GM18517 (cell line): ENCODE data around the gene PTPRO.
A peak's percentile ranks its signal among the peaks of the same experiment; 100 is the strongest.

Source experiments
- ATAC-seq: cut with Tn5 transposase; IDR thresholded peaks from one replicate; pipeline ENCODE4 v1.9.1; 2021; ENCODE audit warnings: mild to moderate bottlenecking, moderate library complexity; ENCODE audit not compliant: unreplicated experiment

PTPRO gene

GRCh38 chr12:15443611-15444010 is 121.3 kb downstream of the PTPRO start:
- no peak for ATAC-seq

GRCh38 chr12:15444523-15444922 is 122.2 kb downstream of the PTPRO start:
- ATAC-seq, result no peak

GRCh38 chr12:15446807-15447206 is 124.5 kb downstream of the PTPRO start:
- ATAC-seq, result no peak

GRCh38 chr12:15453613-15454012 is 131.3 kb downstream of the PTPRO start:
- ATAC-seq, result peak; percentile 63

- ATAC-seq, result no peak
Observed at GRCh38 chr12:15458008-15458407, 135.7 kb downstream of the PTPRO start.

GRCh38 chr12:15468911-15469310 is 146.6 kb downstream of the PTPRO start:
- no peak for ATAC-seq

GRCh38 chr12:15469356-15469755 is 147.0 kb downstream of the PTPRO start:
- ATAC-seq, result no peak

- no peak for ATAC-seq
Observed at GRCh38 chr12:15472036-15472435, 149.7 kb downstream of the PTPRO start.

- ATAC-seq, result no peak
Observed at GRCh38 chr12:15474766-15475165, 152.5 kb downstream of the PTPRO start.

GRCh38 chr12:15477761-15478160 is 155.5 kb downstream of the PTPRO start:
- ATAC-seq, result no peak

GRCh38 chr12:15481846-15482245 is 159.5 kb downstream of the PTPRO start:
- no peak for ATAC-seq

GRCh38 chr12:15485466-15485865 is 163.2 kb downstream of the PTPRO start:
- ATAC-seq, result no peak

GRCh38 chr12:15486859-15487258 is 164.6 kb downstream of the PTPRO start:
- ATAC-seq, result no peak

GRCh38 chr12:15488481-15488880 is 166.2 kb downstream of the PTPRO start:
- no peak for ATAC-seq

- peak; percentile 85 for ATAC-seq
Observed at GRCh38 chr12:15494329-15495046, 172.2 kb downstream of the PTPRO start.

- ATAC-seq, result no peak
Observed at GRCh38 chr12:15495746-15496145, 173.4 kb downstream of the PTPRO start.

- ATAC-seq, result no peak
Observed at GRCh38 chr12:15496738-15497137, 174.4 kb downstream of the PTPRO start.

- no peak for ATAC-seq
Observed at GRCh38 chr12:15497671-15498292, 175.5 kb downstream of the PTPRO start.

GRCh38 chr12:15502211-15502610 is 179.9 kb downstream of the PTPRO start:
- no peak for ATAC-seq

GRCh38 chr12:15505616-15506015 is 183.3 kb downstream of the PTPRO start:
- no peak for ATAC-seq

- ATAC-seq, result no peak
Observed at GRCh38 chr12:15515010-15515409, 192.7 kb downstream of the PTPRO start.

GRCh38 chr12:15520083-15520482 is 197.8 kb downstream of the PTPRO start:
- ATAC-seq, result no peak

GRCh38 chr12:15520844-15521243 is 198.5 kb downstream of the PTPRO start:
- ATAC-seq, result no peak
